Jurkat, Clone E6-1 (cell line): ENCODE results near the gene MEGF6.
A peak's percentile ranks its signal among the peaks of the same experiment; 100 is the strongest.

Source experiments
- DNase-seq: peaks from one replicate; pipeline ENCODE4 v3.0.0-alpha.2; 2011; ENCODE audit warnings: low read depth, low spot score
- H3K4me3 ChIP-seq: 2 replicates; pipeline ENCODE4 v1.5.1; 2011; ENCODE audit warnings: mild to moderate bottlenecking, low read length, control low read depth, moderate library complexity

Gene MEGF6

GRCh38 chr1:3566951-3567804, 44.1 kb downstream of the MEGF6 start:
- no peak overlapping the region for H3K4me3 ChIP-seq

GRCh38 chr1:3566003-3566885, 45.1 kb downstream of the MEGF6 start:
- H3K4me3 ChIP-seq = no peak overlapping the region
- DNase-seq = no peak

More at GRCh38 chr1:3566951-3567804, 44.1 kb downstream of the MEGF6 start:
- DNase-seq = no peak

DNA sequence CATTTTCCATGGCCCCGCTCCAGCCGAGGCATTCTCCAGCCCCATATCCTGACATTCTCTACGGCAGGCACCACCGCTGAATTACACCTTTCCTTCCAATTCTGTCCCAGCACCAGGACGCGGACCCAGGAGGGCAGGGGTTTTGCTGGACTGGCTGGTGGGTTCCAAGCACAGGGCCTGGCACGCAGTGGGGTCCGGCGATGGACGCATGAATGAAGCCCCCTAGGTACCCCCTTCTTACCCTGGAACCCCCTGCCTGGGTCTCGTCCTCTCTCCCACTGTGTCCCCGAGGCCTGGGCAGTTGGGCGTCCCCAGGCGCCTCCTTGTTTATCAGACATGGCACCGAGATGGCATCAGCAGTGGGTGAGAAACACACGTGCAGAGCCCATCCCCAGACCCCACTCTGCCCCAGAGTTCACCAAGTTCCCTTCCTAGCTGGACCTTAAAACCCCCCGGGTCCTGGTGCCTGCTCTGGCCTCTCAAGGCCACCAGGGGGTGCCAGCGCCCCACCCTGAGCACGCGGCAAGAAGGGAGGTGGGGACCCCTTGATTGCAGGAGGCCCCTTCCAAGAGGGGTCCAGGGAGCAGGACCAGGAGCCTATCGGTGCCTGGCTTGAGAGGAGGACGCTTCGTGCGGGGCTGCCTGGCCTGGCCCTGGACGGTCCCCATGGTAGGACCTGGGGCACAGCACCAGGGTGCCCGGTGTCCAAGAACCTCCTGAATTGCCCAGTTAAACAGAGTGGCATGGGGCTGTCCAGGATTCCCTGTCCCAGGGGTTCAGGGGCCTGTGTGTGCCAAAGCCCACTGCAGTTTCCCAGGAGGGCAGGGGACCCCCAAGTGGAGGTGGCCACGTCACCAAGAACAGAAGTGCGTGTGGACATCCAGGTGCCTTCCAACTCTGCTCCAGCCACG, 46.1 kb downstream of the MEGF6 start:
- peak; percentile 12 for DNase-seq
- no peak overlapping the region for H3K4me3 ChIP-seq

DNA sequence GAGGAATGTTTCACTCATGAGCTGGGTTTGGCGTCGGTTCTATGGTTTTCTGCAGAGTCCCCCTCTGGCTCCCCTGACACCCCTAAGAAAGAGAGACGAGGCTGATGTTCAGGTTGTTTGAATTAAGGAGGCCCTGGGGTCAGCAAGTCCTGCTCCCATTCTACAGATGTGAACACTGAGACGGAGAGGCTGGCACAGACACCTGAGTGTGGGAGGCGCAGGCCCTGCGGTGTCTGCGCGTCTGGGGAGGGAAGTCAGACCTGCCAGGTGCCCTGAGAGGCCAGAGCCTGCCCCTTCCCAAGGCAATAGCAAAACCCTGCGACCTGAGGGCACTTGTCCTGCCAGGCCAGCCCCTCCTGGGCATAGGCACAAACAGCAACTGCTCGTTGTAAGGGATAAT, 47.7 kb downstream of the MEGF6 start:
- H3K4me3 ChIP-seq = no peak overlapping the region
- no peak for DNase-seq

DNA sequence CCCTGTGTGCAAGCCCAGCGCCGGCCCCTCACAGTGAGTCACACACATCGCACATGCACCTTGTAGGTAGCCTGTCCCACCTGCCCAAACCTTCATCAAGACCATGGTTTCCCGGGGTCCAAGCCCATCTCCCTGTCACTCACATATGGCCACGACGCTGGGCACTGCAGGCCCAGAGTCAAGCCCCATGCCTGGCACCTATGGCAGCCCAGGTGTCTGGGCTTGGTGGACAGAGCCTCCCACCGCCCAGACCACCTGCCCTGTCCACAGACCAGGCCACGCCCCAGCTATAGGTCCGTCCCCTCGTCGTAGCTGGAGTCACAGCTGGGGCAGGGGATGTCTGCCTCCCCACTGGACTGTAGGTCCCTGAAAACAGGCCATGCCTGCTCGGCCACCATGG, 48.2 kb downstream of the MEGF6 start:
- H3K4me3 ChIP-seq = no peak overlapping the region
- no peak for DNase-seq

DNA sequence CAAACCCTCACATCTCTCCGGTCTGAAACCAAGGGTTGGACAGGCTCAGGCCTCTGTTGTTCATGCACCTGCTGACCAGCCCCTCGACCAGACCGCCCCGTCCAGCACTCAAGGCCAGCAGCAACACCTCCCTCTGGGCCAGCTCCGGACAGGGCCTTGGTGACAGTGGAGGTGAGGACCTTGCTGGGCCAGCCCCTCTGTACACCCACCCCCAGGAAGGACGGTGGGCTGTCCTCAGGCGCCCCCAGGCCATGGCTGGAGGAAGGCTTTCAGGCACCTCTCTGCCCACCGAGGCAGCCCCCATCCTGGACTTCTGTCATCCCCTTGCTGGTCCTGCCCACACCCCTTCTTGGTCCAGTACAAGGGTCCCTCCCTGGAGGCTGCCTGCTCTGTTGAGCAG, 48.6 kb downstream of the MEGF6 start:
- H3K4me3 ChIP-seq = no peak overlapping the region
- no peak for DNase-seq

DNA sequence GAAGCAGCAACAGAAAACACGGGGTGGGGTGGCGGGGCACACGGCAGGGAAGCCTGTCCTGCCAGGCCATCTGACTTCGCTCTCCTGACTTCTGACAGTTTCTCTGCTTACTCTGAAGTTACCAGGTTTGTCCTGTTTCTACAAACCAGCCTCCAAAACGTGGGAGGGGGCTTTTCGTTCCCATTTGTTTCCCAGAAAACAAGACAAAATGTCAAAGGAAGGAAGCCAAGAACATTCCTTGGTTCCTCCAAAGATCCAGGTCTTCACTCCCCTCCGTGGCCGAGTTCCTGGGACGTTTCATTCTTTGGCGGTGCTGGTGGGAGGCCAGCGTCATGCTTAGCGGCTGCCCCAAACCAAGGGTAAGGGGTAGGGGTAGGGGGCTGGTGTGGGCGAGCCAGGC, 49.6 kb downstream of the MEGF6 start:
- H3K4me3 ChIP-seq = no peak overlapping the region

DNA sequence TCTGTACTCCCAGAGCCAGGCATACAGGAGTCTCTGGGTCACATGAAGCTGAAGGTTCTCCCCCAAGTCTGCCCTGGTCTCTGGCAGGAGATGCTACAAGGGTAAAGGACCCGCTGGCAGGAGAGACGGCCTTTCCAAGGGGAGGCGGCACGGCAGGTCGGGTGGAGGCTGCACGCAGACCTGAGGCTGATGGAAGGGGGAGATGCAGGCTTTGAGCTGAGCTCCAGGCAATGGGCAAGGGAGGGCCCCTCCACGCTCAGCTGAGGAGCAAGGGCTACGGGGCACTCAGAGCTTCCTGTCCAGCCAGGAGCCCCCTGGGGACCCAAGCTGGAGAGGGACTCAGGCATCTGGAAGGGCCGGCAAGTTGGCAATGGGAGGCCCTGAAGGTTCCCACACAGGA, 50.3 kb downstream of the MEGF6 start:
- no peak overlapping the region for H3K4me3 ChIP-seq
- DNase-seq = no peak

More for the DNA sequence above, 49.6 kb downstream of the MEGF6 start:
- no peak for DNase-seq

GRCh38 chr1:3560251-3560871, 50.9 kb downstream of the MEGF6 start:
- DNase-seq = no peak
- H3K4me3 ChIP-seq = no peak overlapping the region

GRCh38 chr1:3558036-3558726, 53.1 kb downstream of the MEGF6 start:
- no peak for DNase-seq
- no peak overlapping the region for H3K4me3 ChIP-seq

GRCh38 chr1:3557366-3557765, 53.9 kb downstream of the MEGF6 start:
- no peak for DNase-seq
- no peak overlapping the region for H3K4me3 ChIP-seq

DNA sequence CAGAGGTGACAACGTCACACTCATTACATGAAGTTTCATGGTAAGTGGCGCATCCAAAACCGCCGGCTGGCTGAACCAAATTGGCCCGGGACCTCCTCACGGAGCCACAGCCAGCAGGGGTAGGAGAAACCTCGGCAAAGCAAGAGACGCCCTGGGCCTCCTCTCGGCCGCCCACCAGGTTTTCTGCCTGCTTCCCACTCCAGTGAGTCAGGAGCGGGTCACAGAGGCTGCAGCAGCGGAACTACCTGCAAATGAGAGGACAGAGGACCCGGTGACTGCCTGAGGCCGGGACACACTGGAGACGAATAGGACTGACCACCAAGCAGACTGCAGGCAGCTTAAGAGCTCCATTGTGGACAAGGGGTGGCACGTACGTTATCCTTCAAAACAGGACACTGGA, 55.0 kb downstream of the MEGF6 start:
- no peak overlapping the region for H3K4me3 ChIP-seq
- no peak for DNase-seq

DNA sequence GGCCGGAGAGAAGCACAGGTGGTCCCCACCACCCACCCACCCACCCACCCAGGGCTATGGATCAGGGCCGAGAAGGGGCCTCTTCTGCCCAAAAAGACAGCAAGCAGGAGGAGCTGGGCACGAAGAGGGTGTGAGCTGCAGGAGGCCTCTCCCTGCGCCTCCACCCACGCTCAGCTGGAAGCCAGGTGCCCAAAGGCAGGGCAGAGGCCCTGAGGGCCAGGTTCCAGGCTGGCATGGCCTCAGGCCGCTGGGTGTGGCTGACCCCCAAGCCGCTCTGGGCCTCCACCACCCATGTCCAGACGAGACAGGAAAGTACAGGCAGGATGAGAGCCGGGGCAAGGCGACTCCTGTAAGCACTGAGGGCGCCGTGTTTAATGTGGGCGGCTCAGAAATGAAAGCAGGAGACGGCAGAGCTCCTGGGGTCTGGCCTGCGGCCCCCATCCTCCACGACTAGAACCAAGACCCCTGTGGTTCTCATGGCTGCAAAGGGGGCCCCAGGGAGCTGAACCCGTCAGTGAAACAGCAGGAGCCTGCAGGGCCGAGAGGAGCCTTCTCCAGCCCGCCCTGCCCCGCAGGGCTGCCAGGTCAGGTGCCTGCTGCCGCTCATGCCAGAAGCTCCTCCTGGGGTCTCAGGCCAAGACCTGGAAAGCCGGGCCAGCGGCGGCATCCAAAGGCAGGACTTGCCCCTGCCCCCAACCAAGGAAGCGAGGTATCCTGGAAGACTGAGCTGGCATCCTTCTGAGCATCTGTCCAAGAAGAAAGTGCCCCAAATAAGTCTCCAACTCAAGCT, 56.0 kb downstream of the MEGF6 start:
- DNase-seq = no peak
- H3K4me3 ChIP-seq = no peak overlapping the region

DNA sequence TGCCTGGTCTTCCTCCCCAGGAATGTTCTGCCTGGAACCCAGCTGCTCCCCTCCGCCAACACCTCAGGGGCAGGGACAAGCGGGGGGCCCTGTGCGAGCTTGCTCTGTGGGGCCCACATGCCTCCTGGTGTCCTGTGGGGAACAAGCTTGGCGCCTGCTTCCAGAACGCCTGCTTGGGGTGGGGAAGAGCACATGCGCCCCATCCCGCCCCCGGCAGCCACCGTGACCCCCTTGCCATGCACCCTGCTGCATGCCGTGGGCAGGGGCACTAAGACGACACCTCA, 57.4 kb downstream of the MEGF6 start:
- no peak overlapping the region for H3K4me3 ChIP-seq
- no peak for DNase-seq

DNA sequence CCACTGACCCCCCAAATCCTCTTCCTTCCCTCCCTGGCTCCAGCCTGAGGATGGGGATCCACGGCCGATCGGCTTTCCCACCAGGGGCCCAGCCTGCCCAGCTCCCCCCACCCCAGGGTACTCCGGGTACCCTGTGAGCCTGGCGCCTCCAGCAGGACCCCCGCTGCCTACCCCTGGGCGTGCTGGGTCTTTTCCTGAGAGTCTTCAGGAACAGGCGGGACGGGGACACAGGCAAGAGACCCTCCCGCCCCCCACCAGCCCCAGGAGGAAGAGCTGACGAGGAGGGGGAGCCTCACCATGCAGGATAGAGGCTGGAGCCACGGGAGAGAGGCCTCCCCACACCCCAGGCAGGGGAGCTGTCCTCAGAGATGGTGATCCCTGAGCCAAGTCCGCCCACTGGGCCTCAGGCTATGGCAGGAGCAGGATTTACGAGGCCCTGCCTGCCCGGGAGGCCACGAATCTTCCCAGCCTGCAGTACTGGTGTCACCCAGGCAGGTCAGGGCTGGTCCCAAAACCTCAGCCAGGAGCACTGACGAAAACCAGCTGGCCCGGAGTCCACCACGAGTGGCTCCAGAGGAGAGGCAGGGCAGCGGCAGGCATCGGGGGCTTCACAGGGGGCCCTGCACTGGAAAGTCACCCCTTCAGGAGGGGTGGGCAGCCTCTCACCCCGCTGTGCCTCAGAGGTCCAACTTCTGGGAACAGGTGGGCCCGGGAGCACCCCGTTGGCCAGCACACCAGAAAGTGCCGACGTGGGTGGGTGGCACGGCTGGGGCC, 58.0 kb downstream of the MEGF6 start:
- DNase-seq = no peak
- H3K4me3 ChIP-seq = no peak overlapping the region

GRCh38 chr1:3552751-3553150, 58.6 kb downstream of the MEGF6 start:
- DNase-seq = no peak

GRCh38 chr1:3552176-3552575, 59.1 kb downstream of the MEGF6 start:
- DNase-seq = no peak
- H3K4me3 ChIP-seq = no peak overlapping the region

More at GRCh38 chr1:3552751-3553150, 58.6 kb downstream of the MEGF6 start:
- H3K4me3 ChIP-seq = no peak overlapping the region
